SK-N-DZ (cell line): ENCODE results near the gene PLA2G2D.

Experiments
- DNase-seq: peaks from one replicate; pipeline ENCODE4 v3.0.0-alpha.2; 2015; ENCODE audit warnings: low spot score

The PLA2G2D gene

DNA sequence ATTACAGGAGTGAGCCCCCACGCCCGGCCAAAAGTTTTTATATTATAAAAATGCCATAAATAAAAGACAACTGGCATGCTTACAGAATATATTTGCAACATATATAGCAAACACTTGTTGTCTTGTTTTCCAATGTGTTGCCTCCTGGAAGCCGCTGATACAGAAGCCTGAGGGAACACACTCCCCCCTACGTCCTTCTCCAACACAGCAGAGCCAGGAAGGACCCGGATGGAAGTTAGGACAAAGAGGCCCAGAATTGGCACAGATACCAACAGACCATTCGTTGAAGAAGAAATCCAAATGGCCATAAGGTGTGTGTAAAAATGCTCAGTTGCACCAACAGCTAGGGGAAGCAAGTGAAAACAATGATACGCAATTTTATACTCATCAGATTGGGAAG is 50.6 kb downstream of the PLA2G2D start:
- no peak for DNase-seq

GRCh38 chr1:20063861-20064292 is 55.5 kb downstream of the PLA2G2D start:
- DNase-seq = no peak
